ENCODE measurements around the gene RHOT2.

The RHOT2 gene

DNA sequence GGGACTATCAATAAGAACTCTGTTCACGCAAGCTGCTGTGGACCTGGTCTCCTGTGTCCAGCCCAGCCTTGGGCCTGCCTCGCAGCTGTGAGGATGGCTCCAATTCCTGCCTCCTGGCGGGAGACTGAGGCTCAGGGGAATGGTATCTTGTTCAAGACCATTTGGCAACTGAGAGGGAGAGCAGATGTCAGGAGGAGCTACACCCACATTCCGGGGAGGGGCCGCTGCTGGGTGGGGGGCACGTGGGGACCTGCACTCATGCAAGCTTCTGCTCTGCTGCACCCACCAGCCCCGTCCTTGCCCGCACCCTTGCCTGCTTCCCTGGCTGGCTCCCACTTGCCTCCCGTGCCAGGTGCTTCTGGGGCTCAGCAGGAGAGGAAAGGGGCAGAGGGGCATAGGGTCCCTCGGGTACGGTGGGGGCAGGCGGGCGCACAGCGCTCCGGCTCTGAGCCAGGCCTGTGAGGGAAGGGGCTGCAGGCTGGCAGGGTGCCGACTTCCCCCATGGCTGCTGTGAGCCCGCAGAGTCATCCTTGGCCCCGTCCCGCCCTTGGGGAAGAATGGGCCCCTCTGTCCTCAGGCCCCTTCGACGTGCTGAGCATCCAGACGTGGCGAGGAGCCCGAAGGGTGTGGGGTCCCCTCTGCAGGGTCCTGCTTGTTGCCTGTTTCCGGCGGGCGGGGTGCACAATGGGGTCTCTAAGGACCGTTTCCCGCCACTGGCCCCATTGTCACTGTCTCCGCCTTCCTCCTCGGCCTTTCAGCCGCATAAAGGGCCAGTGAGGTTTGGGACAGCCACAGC is 49.7 kb downstream of the RHOT2 start:
- TF ChIP-seq, protein P1, sequence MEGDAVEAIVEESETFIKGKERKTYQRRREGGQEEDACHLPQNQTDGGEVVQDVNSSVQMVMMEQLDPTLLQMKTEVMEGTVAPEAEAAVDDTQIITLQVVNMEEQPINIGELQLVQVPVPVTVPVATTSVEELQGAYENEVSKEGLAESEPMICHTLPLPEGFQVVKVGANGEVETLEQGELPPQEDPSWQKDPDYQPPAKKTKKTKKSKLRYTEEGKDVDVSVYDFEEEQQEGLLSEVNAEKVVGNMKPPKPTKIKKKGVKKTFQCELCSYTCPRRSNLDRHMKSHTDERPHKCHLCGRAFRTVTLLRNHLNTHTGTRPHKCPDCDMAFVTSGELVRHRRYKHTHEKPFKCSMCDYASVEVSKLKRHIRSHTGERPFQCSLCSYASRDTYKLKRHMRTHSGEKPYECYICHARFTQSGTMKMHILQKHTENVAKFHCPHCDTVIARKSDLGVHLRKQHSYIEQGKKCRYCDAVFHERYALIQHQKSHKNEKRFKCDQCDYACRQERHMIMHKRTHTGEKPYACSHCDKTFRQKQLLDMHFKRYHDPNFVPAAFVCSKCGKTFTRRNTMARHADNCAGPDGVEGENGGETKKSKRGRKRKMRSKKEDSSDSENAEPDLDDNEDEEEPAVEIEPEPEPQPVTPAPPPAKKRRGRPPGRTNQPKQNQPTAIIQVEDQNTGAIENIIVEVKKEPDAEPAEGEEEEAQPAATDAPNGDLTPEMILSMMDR (IDR thresholded peaks at IDR 0.05) = no peak
- TF ChIP-seq ZFX (IDR thresholded peaks at IDR 0.05; ENCODE audit: borderline replicate concordance) = no peak
- peak overlapping the region; percentile 98 for H3K27ac ChIP-seq

DNA sequence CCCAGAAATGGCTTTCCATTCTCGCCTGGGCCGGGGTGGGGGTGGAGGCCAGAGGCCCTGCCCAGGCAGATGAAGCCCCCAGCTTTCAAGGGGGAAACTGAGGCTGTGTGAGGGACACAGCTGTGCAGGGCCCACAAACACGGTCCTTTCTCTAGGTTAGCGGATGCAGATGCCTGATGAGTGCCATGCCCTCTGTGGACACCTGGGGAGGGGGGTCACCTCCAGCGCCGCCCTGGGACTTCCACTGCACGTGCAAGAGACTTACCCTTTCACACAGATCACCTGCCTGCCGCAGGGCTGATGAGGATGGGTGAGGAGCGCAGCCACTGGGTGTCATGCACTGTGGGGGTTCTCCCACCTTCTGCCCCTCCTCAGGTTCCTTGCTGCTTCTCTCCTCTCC is 50.5 kb downstream of the RHOT2 start:
- H3K27ac ChIP-seq = peak overlapping the region; percentile 98
- TF ChIP-seq, protein P1 (IDR thresholded peaks at IDR 0.05) = no peak
- TF ChIP-seq ZFX (IDR thresholded peaks at IDR 0.05; ENCODE audit: borderline replicate concordance) = no peak

DNA sequence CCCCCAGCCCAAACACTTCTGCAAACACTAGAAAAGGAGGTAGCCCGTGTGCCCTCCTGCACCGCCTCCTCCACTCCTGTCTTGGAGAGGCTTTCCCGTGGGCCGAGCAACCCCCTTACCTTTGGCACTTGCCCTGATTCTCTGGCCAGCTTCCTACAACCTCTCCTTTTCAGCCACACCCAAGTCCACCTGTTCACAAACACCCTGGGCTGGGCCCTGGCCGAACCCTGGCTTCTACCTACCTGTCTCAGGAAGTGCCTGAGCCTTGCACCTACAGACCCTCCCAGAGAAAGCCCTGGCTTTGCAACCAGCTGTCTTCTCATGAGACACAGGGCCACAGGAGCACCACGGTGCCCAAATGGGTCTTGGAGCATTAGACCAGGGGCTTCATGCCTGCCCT is 51.0 kb downstream of the RHOT2 start:
- TF ChIP-seq, protein P1 (IDR thresholded peaks at IDR 0.05) = no peak
- TF ChIP-seq ZFX (IDR thresholded peaks at IDR 0.05; ENCODE audit: borderline replicate concordance) = no peak
- peak overlapping the region; percentile 98 for H3K27ac ChIP-seq

DNA sequence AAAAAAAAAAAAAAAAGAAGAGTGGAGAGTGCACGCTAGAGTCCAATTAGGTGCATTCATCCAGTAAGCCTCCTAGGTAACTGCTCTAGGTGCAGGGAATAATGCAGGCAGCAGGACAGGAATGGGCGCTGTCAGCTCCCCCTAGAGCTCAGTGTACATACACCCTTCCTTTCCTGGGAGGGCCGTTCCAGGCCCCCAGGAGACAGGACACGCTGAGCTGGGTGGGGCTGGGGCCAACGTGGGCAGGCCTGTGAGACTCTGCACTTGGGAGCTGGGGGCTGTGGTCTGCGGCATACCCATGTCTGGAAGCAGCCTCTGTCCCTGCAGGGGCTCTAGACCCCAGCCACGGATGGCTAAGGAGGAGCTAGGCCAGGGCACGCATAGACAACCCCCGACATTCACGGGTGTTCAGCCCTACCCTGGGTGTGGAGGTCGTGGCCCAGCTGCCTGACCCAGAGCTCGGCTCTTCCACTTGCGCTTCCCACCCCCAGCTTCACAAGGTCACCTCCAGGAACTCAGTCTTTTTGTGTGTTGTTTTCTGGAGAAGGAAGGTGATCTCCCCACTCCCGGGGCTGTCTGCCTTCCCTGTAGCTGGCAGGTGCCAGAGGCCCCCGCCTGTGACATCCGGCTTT is 52.0 kb downstream of the RHOT2 start:
- TF ChIP-seq ZFX (IDR thresholded peaks at IDR 0.05; ENCODE audit: borderline replicate concordance) = no peak
- TF ChIP-seq, protein P1 (IDR thresholded peaks at IDR 0.05) = peak; percentile 38; the same call in 1 of the 2 replicates
- peak overlapping the region; percentile 98 for H3K27ac ChIP-seq

DNA sequence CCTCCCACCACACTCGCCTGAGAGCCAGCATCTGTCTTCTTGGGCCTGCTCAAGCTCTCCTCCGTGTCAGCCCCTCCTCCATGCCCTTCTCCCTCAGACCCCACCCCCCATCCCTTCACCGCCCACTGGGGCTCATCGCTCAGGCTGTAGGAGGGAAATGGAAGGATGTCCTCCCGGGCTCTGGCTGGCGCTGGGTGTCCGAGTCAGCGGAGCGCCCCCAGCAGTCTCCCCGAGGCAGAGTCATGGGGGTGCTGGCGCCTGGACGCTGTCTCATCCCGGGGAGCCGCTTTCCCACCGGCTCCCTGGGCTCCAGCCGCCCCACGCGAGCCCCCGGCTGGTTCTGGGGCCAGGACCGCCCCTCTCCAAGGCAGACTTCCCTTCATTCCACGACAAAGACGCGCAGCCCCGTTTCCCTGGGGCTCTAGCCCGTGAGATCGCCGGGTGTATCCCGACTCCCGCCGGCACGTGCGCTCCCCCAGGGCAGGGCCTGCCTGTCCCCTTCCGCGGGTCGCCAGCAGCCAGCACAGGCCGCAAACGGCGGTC is 52.6 kb downstream of the RHOT2 start:
- H3K27ac ChIP-seq = peak overlapping the region; percentile 98
- TF ChIP-seq ZFX (IDR thresholded peaks at IDR 0.05; ENCODE audit: borderline replicate concordance) = no peak
- TF ChIP-seq, protein P1 (IDR thresholded peaks at IDR 0.05) = no peak

DNA sequence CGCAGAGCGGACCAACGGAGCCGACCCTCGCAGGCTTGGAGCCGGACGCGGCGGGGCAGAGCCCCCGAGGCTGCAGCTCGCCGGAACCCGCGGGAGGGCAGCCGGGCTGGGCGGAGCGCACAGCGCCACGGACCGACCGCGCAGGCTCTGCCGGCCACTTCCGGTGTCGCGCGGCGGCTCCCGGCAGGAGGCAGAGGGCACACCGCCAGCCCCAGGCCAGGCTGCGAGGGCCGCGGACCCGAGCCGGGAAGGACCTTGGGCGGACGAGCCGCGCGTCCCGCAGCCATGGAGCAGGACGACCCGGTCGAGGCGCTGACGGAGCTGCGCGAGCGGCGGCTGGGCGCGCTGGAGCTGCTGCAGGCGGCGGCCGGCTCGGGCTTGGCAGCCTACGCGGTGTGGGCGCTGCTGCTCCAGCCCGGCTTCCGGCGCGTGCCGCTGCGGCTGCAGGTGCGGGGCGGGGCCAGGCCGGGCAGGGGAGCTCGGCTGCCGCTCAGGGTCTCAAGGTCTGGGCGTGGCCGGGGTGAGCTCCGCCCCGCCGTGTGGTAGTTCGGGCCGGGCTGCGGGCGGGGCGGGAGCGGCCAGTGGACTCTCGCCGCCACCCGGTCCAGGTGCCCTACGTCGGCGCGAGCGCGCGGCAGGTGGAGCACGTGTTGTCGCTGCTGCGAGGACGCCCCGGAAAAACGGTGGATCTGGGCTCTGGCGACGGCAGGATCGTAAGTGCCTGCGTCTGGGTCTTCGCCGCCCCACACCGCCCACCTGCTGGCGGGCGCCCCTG is 53.2 kb downstream of the RHOT2 start, which contains the start of gene ANTKMT:
TSS of gene ANTKMT (plus strand) at position 157 of the 775 bp plus-strand sequence. CDS start at position 286, 129 bp downstream.
- TF ChIP-seq, protein P1 (IDR thresholded peaks at IDR 0.05) = peak; percentile 6; the same call in 1 of the 2 replicates
- no peak for TF ChIP-seq ZFX (IDR thresholded peaks at IDR 0.05; ENCODE audit: borderline replicate concordance)
- peak within 1 kb of the TSS; percentile 98 for H3K27ac ChIP-seq

Measured in 22Rv1 (cell line).